Spleen (tissue), 7 donors: ENCODE results near the gene TIE1.

Source experiments
- CTCF ChIP-seq, 11 experiments: fragments of 200-600 bp in 7 of 11; fragments of 450-650 bp in 4 of 11; sonication (generic) in 4 of 11; IDR thresholded peaks in 8 of 11; conservative IDR thresholded peaks in 3 of 11; 1 replicate in 7 of 11; 2 replicates in 4 of 11; pipeline versions ENCODE4 v1.4.0 to v1.8.0; 2016 to 2021; ENCODE audit warnings: antibody characterized with exemption in 11 of 11, inconsistent platforms in 4 of 11, mild to moderate bottlenecking in 1 of 11
- POLR2A ChIP-seq, 3 donors: fragments of 450-650 bp; IDR thresholded peaks; one replicate each; pipeline ENCODE4 v1.5.1; 2017; ENCODE audit warnings: antibody characterized with exemption in 3 of 3, mild to moderate bottlenecking in 1 of 3
- donor health status: DM: no; HTN: no; CAD: no; lungs with moderate emphysema.
- donor health status: DM: no; HTN: no; CAD: no.
- donor health status: DM: no; HTN: no; CAD: no.

GRCh38 chr1:43334453-43335205 is 33.8 kb downstream of the TIE1 start:
- TF ChIP-seq CTCF (IDR thresholded peaks at IDR 0.05 in 8 of 11, conservative IDR thresholded peaks at IDR 0.05 in 3 of 11): no peak
- no peak for TF ChIP-seq POLR2A (IDR thresholded peaks at IDR 0.05)
